SK-N-SH (cell line): ENCODE data around the gene LYSMD4. TPM values are rescaled to one million over a fixed set of nuclear protein-coding genes. Genes with fewer than 3 reads are reported as not detected.

ENCODE experiments used
- CTCF ChIA-PET: fragments of 300-600, 350-600 bp; formaldehyde crosslinking; extraction: SDS; loops from one replicate; lab custom pipeline; 2021; lab: Yijun Ruan, JAX
- POLR2A ChIA-PET: fragments of 350-600 bp; sonication (Branson Sonifier 250); formaldehyde crosslinking; extraction: SDS; loops from one replicate; lab custom pipeline; 2020; ENCODE audit warnings: antibody characterized with exemption, inconsistent platforms; lab: Yijun Ruan, JAX
- DNase-seq: peaks from one replicate; pipeline ENCODE4 v3.0.0; 2012
- H2AFZ ChIP-seq: fragments of 200-600 bp; sonication (generic); 2 replicates; pipeline ENCODE4 v1.8.1; 2016; ENCODE audit warnings: antibody characterized with exemption, mild to moderate bottlenecking, low read depth
- H3F3A ChIP-seq: fragments of 200-600 bp; sonication (generic); replicated peaks from 2 replicates; pipeline ENCODE3; 2016; ENCODE audit warnings: antibody characterized with exemption, mild to moderate bottlenecking; ENCODE audit not compliant: insufficient read depth
- H3K27ac ChIP-seq, 2 experiments: fragments of 200-500 bp in 1 of 2; fragments of 200-600 bp in 1 of 2; sonication (Bioruptor generic) in 1 of 2; sonication (generic), shearing (Covaris generic) in 1 of 2; 2 replicates each; pipeline versions ENCODE4 v1.5.1 to v1.6.1; 2014 to 2016; ENCODE audit warnings: low read depth in 2 of 2, inconsistent platforms in 1 of 2, low read length in 1 of 2, mild to moderate bottlenecking in 1 of 2, mixed read lengths in 1 of 2
- H3K27me3 ChIP-seq: fragments of 200-600 bp; sonication (generic), shearing (Covaris generic); 2 replicates; pipeline ENCODE4 v1.6.1; 2016; ENCODE audit warnings: mixed run types; ENCODE audit not compliant: insufficient read depth
- H3K36me3 ChIP-seq, 2 experiments: fragments of 200-500 bp in 1 of 2; fragments of 200-600 bp in 1 of 2; sonication (Bioruptor generic) in 1 of 2; sonication (generic) in 1 of 2; replicated peaks in 1 of 2; 2 replicates each; pipeline versions ENCODE3 to v1.5.1; 2014 to 2016; ENCODE audit warnings: low read length in 1 of 2, mild to moderate bottlenecking in 1 of 2; ENCODE audit not compliant: insufficient read depth in 2 of 2, control insufficient read depth in 1 of 2
- H3K4me1 ChIP-seq, 2 experiments: fragments of 200-500 bp in 1 of 2; fragments of 200-600 bp in 1 of 2; sonication (Bioruptor generic) in 1 of 2; sonication (generic), shearing (Covaris generic) in 1 of 2; 2 replicates each; pipeline versions ENCODE4 v1.5.1 to v1.6.1; 2014 to 2016; ENCODE audit warnings: low read depth in 1 of 2, low read length in 1 of 2, mixed run types in 1 of 2; ENCODE audit not compliant: insufficient read depth in 2 of 2, control insufficient read depth in 1 of 2
- H3K4me2 ChIP-seq: fragments of 200-600 bp; sonication (generic), shearing (Covaris generic); 2 replicates; pipeline ENCODE4 v1.6.1; 2017; ENCODE audit warnings: mixed run types
- H3K4me3 ChIP-seq, 2 experiments: fragments of 200-500 bp in 1 of 2; fragments of 200-600 bp in 1 of 2; sonication (Bioruptor generic) in 1 of 2; sonication (generic), shearing (Covaris generic) in 1 of 2; 2 replicates each; pipeline versions ENCODE4 v1.5.1 to v1.8.1; 2014 to 2016; ENCODE audit warnings: low read depth in 2 of 2, inconsistent platforms in 1 of 2, low read length in 1 of 2, mild to moderate bottlenecking in 1 of 2, mixed read lengths in 1 of 2, moderate library complexity in 1 of 2
- H3K79me2 ChIP-seq: fragments of 200-600 bp; sonication (generic); 2 replicates; pipeline ENCODE4 v1.8.1; 2017; ENCODE audit warnings: mild to moderate bottlenecking; ENCODE audit not compliant: insufficient read depth
- H3K9ac ChIP-seq: fragments of 200-600 bp; sonication (generic); 2 replicates; pipeline ENCODE4 v1.6.1; 2017; ENCODE audit warnings: mixed run types
- H3K9me2 ChIP-seq: fragments of 200-600 bp; sonication (generic); 2 replicates; pipeline ENCODE4 v1.6.1; 2017; ENCODE audit warnings: mixed run types
- H3K9me3 ChIP-seq: fragments of 200-600 bp; sonication (generic); 2 replicates; pipeline ENCODE4 v1.6.1; 2017; ENCODE audit warnings: mixed run types, mild to moderate bottlenecking, moderate library complexity
- H4K20me1 ChIP-seq: fragments of 200-600 bp; sonication (generic); 2 replicates; pipeline ENCODE4 v1.6.1; 2017; ENCODE audit warnings: mild to moderate bottlenecking, mixed run types; ENCODE audit not compliant: insufficient read depth
- CHD2 ChIP-seq: fragments of 150-350 bp; IDR thresholded peaks from 2 replicates; pipeline ENCODE4 v1.6.1; 2018; ENCODE audit warnings: low read length; ENCODE audit not compliant: partially characterized antibody
- EP300 ChIP-seq, 2 experiments: IDR thresholded peaks; 2 replicates each; pipeline versions ENCODE4 v1.4.0 to v1.6.1; 2012; ENCODE audit warnings: borderline replicate concordance in 1 of 2, low read depth in 1 of 2, low read length in 1 of 2
- EZH2phosphoT487 ChIP-seq: fragments of 200-600 bp; sonication (generic); IDR thresholded peaks from 2 replicates; pipeline ENCODE4 v1.6.1; 2017; ENCODE audit warnings: low read depth, mixed run types, mild to moderate bottlenecking, antibody characterized with exemption, moderate library complexity, borderline replicate concordance
- FOSL2 ChIP-seq: IDR thresholded peaks from 2 replicates; pipeline ENCODE4 v1.4.0; 2012; ENCODE audit warnings: low read depth, mild to moderate bottlenecking, moderate library complexity, borderline replicate concordance
- FOXM1 ChIP-seq: IDR thresholded peaks from 2 replicates; pipeline ENCODE4 v1.4.0; 2012; ENCODE audit warnings: low read depth, mild to moderate bottlenecking
- GABPA ChIP-seq: IDR thresholded peaks from 2 replicates; pipeline ENCODE4 v1.4.0; 2012; ENCODE audit warnings: low read depth, mild to moderate bottlenecking
- GATA2 ChIP-seq: sonication (generic); formaldehyde crosslinking; IDR thresholded peaks from 2 replicates; pipeline ENCODE4 v1.5.0; 2020; ENCODE audit warnings: mild to moderate bottlenecking, missing genetic modification reagents
- MAX ChIP-seq: IDR thresholded peaks from 2 replicates; pipeline ENCODE4 v1.4.0; 2012; ENCODE audit warnings: low read depth
- MXI1 ChIP-seq: IDR thresholded peaks from 2 replicates; pipeline ENCODE4 v1.6.1; 2012; ENCODE audit warnings: mild to moderate bottlenecking, low read depth, low read length, improper control_type of control experiment
- NRF1 ChIP-seq: IDR thresholded peaks from 2 replicates; pipeline ENCODE4 v1.6.1; 2012; ENCODE audit warnings: low read depth, mild to moderate bottlenecking, low read length
- PBX3 ChIP-seq: IDR thresholded peaks from 2 replicates; pipeline ENCODE4; 2012
- SIN3A ChIP-seq: IDR thresholded peaks from 2 replicates; pipeline ENCODE4 v1.6.1; 2012; ENCODE audit warnings: low read depth, mild to moderate bottlenecking, low read length, moderate library complexity, borderline replicate concordance
- TAF1 ChIP-seq: IDR thresholded peaks from 2 replicates; pipeline ENCODE4 v1.6.1; 2012; ENCODE audit warnings: low read depth, mild to moderate bottlenecking, low read length, moderate library complexity, borderline replicate concordance
- USF2 ChIP-seq: fragments of 150-350 bp; IDR thresholded peaks from 2 replicates; pipeline ENCODE4 v1.6.1; 2017; ENCODE audit warnings: antibody characterized with exemption, low read length, low read depth, borderline replicate concordance
- WGBS: methylation state at CpG from one replicate; pipeline ENCODE4 v1.1.6; 2017; ENCODE audit warnings: low lambda C conversion rate; 5-methylcytosine and 5-hydroxymethylcytosine counted together
- polyA plus RNA-seq, 3 experiments: library from polyadenylated mRNA; depleted of rRNA; stranded (reverse); fragments of >200 nt; gene quantifications; 2 replicates each; pipeline ENCODE4 v1.2.3, GENCODE V29; 2012
- TF ChIP-seq, protein P1 (sequence below): fragments of 200-600 bp; sonication (generic); IDR thresholded peaks from 2 replicates; pipeline ENCODE4 v1.6.1; 2017; ENCODE audit warnings: antibody characterized with exemption, mild to moderate bottlenecking, moderate library complexity

LYSMD4 gene
- polyA plus RNA-seq, 1 of the 3 experiments (the other 2 are of a cell fraction): 6.1 TPM

DNA sequence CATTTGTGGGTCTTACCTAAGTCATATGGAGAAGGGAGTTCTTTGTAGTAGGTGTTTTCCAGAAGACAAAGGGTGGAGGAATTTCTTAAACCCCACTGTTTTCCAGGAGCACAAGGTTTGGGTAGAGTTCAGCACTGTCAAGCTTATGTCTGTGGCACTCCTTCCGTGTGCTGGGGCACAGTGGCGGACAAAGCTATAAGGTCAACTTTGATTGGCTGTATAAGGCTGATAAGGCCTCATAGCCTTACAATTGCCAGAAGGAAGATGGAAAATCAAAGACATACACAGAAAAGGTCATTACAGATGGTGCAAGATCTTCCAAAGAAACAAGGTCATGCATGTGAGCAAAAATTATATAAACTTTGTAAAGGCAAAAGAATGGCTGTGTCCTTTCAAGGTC lies 3.5 kb upstream of the LYSMD4 start:
- POLR2A ChIA-PET: no interaction called here
- TF ChIP-seq GABPA (no peak), USF2 (no peak), GATA2 (no peak), PBX3 (no peak), TAF1 (no peak)
- Histone ChIP-seq H3K9me3 (no peaks in the 10 kb centered on the region), H3K27me3 (no peaks in the 10 kb centered on the region), H3K36me3 (no peaks in the 10 kb centered on the region), H3K9me2 (no peaks in the 10 kb centered on the region), H3F3A (no peaks in the 10 kb centered on the region), H4K20me1 (no peaks in the 10 kb centered on the region), H2AFZ (no peak overlapping the region), H3K79me2 (no peaks in the 10 kb centered on the region), H3K4me2 (no peak overlapping the region), H3K27ac (no peak overlapping the region), H3K4me1 (peaks cover 0 to 8% of the 10 kb centered on the region in 2 experiments; a peak in 1 of 4 replicates), H3K9ac (no peak overlapping the region), H3K4me3 (no peak overlapping the region)
- 73% methylated on average over 2 of the region's 2 CpGs for WGBS
- no peak for DNase-seq
- CTCF ChIA-PET: no interaction called here

- 78% methylated on average over 4 of the region's 4 CpGs for WGBS
- Histone ChIP-seq H3K9ac (no peak overlapping the region), H3K79me2 (no peaks in the 10 kb centered on the region), H3F3A (no peaks in the 10 kb centered on the region), H3K4me3 (no peak overlapping the region), H3K9me3 (no peaks in the 10 kb centered on the region), H3K36me3 (no peaks in the 10 kb centered on the region), H3K4me1 (peaks cover 0 to 8% of the 10 kb centered on the region in 2 experiments; a peak in 1 of 4 replicates), H3K27ac (no peak overlapping the region), H4K20me1 (no peaks in the 10 kb centered on the region), H3K4me2 (no peak overlapping the region), H2AFZ (no peak overlapping the region), H3K27me3 (no peaks in the 10 kb centered on the region), H3K9me2 (no peaks in the 10 kb centered on the region)
- POLR2A ChIA-PET: no interaction called here
- CTCF ChIA-PET: no interaction called here
- DNase-seq: no peak
- TF ChIP-seq NRF1 (no peak), PBX3 (no peak)
Measured at GRCh38 chr15:99735868-99736267, 2.6 kb upstream of the LYSMD4 start.

DNA sequence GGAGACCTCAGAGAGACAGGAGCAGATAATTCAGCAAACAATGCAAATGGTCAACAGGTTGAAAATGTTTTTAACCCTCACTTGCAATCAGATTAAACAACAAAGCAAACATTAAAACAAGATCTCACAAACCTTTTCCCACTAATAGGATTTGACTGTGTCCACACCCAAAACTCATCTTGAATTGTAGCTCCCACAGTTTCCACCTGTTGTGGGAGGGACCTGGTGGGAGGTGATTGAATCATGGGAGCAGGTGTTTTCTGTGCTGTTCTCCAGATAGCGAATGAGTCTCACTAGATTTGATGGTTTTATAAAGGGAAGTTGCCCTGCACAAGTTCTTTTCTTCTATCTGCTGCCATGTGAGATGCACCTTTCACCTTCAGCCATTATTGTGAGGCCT lies 1.3 kb upstream of the LYSMD4 start:
- Histone ChIP-seq H3K9me2 (no peaks in the 10 kb centered on the region), H3K27me3 (no peaks in the 10 kb centered on the region), H3F3A (no peaks in the 10 kb centered on the region), H3K4me1 (peaks cover 0 to 10% of the 10 kb centered on the region in 2 experiments; a peak in 1 of 4 replicates), H2AFZ (no peak overlapping the region; the same call in 1 of the 2 replicates), H3K4me2 (no peak overlapping the region), H3K36me3 (no peaks in the 10 kb centered on the region), H4K20me1 (no peaks in the 10 kb centered on the region), H3K27ac (no peak overlapping the region), H3K9ac (no peak overlapping the region), H3K9me3 (no peaks in the 10 kb centered on the region), H3K4me3 (no peak overlapping the region), H3K79me2 (no peaks in the 10 kb centered on the region)
- no peak for DNase-seq
- ChIA-PET CTCF (interaction anchor here (2.9 to 4.4 kb wide), 2 partner anchors 20 to 31 kb away, joined by 10 to 28 read pairs; no protein-coding TSS in a partner anchor), POLR2A (no interaction called here)
- 100% methylated on average over 1 of the region's 1 CpG for WGBS
- no peak for TF ChIP-seq CHD2
- TF ChIP-seq, protein P1, sequence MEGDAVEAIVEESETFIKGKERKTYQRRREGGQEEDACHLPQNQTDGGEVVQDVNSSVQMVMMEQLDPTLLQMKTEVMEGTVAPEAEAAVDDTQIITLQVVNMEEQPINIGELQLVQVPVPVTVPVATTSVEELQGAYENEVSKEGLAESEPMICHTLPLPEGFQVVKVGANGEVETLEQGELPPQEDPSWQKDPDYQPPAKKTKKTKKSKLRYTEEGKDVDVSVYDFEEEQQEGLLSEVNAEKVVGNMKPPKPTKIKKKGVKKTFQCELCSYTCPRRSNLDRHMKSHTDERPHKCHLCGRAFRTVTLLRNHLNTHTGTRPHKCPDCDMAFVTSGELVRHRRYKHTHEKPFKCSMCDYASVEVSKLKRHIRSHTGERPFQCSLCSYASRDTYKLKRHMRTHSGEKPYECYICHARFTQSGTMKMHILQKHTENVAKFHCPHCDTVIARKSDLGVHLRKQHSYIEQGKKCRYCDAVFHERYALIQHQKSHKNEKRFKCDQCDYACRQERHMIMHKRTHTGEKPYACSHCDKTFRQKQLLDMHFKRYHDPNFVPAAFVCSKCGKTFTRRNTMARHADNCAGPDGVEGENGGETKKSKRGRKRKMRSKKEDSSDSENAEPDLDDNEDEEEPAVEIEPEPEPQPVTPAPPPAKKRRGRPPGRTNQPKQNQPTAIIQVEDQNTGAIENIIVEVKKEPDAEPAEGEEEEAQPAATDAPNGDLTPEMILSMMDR: no peak
- no peak for TF ChIP-seq MAX
- no peak for TF ChIP-seq MXI1
- TF ChIP-seq FOSL2: no peak
- no peak for TF ChIP-seq SIN3A
- no peak for TF ChIP-seq USF2
- no peak for TF ChIP-seq NRF1
- TF ChIP-seq EZH2phosphoT487: no peak
- no peak for TF ChIP-seq EP300 (IDR thresholded peaks at IDR 0.05; ENCODE audit: borderline replicate concordance in 1 of 2, low read depth in 1 of 2, low read length in 1 of 2)
- no peak for TF ChIP-seq GATA2
- TF ChIP-seq FOXM1: no peak
